T-helper 9 cell (primary cell): Measurements from ENCODE around the gene IRF2BP1.

Experiments
- DNase-seq: peaks from one replicate; pipeline ENCODE4 v3.0.0-alpha.2; 2020
- total RNA-seq, 2 donors: gene quantifications; one replicate each; lab custom pipeline; 2026; lab: John Stamatoyannopoulos, UW

Gene IRF2BP1, protein sequence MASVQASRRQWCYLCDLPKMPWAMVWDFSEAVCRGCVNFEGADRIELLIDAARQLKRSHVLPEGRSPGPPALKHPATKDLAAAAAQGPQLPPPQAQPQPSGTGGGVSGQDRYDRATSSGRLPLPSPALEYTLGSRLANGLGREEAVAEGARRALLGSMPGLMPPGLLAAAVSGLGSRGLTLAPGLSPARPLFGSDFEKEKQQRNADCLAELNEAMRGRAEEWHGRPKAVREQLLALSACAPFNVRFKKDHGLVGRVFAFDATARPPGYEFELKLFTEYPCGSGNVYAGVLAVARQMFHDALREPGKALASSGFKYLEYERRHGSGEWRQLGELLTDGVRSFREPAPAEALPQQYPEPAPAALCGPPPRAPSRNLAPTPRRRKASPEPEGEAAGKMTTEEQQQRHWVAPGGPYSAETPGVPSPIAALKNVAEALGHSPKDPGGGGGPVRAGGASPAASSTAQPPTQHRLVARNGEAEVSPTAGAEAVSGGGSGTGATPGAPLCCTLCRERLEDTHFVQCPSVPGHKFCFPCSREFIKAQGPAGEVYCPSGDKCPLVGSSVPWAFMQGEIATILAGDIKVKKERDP
- total RNA-seq: 37.9 to 42.3 reads per million in 2 donors

GRCh38 chr19:45885556-45886426 lies at the start of gene IRF2BP1:
Gene IRF2BP1, minus strand, starts transcription at chr19:45886141. Its CDS starts 367 bp downstream, at chr19:45885774.
- DNase-seq: peak; percentile 83

GRCh38 chr19:45935267-45935666 lies 49.3 kb upstream of the IRF2BP1 start:
- no peak for DNase-seq

GRCh38 chr19:45934551-45935230 lies 48.8 kb upstream of the IRF2BP1 start:
- DNase-seq: no peak

DNA sequence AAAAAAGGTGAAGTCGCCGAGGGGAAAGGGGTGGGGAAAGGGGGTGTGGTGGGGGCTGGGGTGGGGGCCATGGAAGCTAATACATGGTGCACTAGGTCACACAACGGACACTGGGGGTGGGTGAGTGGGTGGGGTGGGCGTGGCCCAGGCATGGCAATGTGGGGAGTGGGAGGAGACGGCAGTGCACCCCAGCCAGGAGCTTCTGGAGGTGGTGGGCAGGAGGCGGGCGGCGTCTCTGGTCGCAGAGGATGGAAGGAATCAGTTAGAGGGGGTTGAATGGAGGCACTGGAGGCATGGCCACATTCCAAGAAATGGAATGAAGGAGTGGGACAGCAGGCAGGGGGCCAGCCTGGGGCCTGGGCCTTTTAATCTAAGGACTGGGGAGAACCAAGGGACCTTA lies 47.8 kb upstream of the IRF2BP1 start:
- no peak for DNase-seq

DNA sequence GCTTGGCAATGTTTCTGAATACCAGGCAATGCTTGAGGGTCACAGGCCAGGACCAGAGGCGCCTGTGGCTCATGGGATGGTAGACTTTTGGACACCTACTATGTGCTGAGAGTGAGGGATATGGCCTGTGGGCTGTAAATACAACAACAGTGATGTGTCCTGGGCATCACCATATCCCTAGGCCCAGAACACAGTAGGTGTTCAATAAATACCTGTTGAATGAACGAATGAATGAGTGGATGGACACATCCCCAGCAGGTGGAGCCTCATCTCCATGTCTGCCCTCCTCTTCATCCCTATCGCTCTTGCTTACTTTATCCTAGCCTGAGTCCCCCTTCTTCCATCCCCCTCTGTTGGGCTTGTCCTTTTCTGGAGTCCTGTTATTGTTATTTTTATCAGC lies 45.1 kb upstream of the IRF2BP1 start:
- DNase-seq: no peak

GRCh38 chr19:45929247-45929646 lies 43.3 kb upstream of the IRF2BP1 start:
- DNase-seq: no peak

GRCh38 chr19:45927565-45928261 lies 41.8 kb upstream of the IRF2BP1 start:
- peak; percentile 82 for DNase-seq

DNA sequence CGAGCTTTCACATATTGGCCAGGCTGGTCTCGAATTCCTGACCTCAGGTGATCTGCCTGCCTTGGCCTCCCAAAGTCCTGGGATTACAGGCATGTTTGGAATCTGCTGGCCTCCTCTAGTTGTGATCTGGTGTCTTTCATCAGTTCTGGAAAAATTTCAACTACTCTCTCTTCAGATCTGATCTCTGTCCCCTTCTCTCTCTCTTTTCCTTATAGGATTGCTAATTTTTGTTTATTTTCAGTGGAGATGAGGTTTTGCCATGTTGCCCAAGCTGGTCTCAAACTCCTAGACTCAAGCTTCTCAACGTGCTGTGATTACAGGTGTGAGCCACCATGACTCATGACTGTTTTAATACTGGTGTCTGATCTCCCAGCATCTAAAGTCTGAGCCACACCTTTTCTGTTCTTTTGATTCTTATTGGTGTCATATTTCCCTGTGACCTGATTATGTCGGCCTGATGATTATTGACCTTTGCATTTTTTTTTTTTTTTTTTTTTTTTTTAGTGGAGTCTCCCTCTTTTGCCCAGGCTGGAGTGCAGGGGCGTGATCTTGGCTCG lies 39.0 kb upstream of the IRF2BP1 start:
- DNase-seq: no peak

DNA sequence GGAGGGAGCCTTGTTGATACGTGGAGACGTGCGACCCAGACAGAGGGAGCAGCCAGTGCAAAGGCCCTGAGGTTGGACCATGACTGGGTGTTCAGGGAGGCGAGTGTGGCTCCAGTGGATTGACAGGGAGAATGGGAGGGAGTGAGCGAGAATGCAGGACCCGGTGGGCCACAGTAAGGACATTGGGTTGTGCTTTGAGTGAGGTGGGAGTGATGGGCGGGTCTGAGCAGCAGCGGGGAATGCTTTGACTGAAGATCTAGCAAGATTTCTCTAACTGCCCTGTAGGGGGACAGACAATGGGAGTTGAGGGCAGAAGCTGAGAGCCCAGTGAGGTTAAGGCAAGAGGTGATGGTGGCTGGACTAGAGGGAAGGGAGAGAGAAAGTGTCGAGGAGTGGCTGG lies 36.3 kb upstream of the IRF2BP1 start:
- DNase-seq: no peak

GRCh38 chr19:45920458-45920857 lies 34.5 kb upstream of the IRF2BP1 start:
- no peak for DNase-seq

DNA sequence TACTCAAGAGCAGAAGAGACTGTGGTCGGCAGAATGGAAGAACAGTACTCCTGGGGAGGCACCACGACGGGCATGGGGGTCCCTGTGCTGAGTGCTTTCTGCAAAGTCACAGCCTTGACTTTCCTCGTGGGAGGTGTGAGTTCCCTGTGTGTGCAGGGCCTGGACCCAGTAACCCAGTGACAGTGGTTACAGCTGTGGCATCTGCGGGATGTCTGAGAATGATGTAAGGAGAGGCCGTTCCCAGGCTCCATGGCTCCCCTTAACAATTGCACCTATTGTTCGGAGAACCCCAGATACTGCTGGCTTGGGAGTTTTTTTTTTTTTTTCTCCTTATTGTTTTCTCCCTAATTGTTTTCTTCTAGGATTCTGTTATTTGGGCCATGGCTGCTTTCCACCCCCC lies 33.7 kb upstream of the IRF2BP1 start:
- DNase-seq: no peak

GRCh38 chr19:45918721-45919120 lies 32.8 kb upstream of the IRF2BP1 start:
- DNase-seq: no peak

DNA sequence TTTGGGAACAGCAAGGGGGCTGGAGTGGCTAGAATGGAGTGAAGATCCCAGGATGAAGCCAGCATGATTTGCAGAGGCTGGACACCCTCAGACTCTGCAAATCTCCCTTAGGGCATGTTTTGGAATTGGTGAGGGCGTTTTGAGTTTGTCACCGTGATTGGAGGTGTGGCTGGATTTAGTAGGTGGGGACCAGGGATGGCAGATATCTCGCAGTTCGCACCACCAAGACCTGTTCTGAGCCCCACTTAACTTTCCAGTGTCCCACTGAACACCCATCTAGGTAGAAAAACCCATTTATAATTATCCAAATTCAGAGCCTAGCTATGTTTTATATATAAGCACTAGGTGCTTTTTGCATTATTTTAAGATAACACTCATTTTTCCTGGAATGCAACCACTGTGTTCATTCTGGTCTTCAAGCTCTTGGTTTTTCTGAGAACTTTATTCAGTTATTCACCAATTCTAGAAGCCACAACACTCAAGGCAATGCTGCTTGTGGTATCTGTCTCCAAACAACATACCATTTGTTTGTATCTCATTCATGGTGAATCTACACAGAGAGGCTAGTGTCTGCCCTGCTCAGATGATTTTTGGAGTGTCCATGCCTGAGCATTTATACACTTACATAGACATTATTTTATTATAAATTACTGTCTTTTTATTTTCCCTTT lies 31.6 kb upstream of the IRF2BP1 start:
- DNase-seq: no peak

DNA sequence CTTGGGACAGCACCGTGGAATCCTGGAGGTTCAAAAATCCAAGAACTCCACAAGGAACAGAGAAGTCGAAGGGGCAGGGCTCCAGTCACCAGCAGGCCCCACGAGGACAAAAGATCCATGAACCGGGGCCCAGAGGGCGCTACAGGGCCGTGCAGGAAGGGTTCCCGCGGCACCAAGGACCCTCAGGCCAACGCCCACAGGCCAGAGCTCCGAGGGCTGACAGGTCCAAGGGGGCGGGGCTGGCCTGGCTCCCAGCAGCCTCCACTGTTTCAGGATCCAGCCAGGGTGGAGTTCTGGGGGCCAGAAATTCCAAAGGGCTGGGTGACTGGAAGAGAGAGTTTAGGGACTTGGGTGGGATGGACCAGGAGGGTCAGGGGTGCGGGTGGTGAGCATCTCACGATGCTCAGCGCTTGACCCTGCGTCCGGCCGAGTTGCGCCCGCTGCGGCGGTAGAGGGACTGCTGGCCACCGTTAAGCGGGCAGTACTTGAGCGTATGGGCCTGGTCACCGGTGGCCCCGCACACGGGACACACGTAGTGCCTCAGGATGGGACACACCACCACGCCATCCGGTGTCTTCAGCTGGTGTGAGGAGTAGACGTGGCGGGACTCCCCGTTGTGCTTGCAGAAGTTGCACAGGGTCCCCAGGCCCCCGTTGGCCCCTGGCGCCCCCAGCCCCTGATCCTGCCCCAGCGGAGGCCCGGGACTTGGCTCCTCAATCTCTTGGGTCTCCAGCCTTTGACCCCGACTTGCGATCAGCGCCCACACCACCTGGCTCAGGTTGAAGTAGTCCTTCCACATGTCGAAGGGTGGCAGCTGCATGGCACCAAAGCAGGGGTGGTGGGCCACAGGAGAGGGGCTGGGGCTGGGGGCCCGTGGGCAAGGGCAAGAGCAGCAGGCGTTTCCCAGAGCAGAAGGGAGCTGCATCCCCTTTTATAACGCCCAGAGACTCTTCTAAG lies 28.2 kb upstream of the IRF2BP1 start, which contains the start of gene NANOS2:
Gene NANOS2 (minus strand): TSS at position 905 of the 957 bp plus-strand sequence. CDS start 85 bp downstream, at position 820.
- DNase-seq: no peak

DNA sequence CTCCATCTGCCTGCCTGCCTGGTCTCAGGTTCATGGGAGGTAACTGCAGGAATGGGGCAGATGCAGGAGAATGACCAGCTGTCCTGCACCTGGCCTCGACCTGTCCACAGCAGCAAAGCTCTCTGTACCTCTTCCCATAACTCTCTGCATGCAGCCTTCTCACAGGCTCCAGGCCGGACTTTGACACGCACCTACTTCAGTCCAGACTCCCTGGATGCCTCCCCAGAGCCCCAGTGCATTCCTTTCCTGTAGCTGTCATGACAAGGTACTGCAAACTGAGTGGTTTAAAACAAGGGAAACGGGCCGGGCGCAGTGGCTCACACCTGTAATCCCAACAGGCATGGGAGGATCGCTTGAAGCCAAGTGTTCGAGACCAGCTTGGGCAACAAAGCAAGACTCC lies 25.4 kb upstream of the IRF2BP1 start:
- no peak for DNase-seq

- no peak for DNase-seq
Measured at GRCh38 chr19:45908956-45909355, 23.0 kb upstream of the IRF2BP1 start.

DNA sequence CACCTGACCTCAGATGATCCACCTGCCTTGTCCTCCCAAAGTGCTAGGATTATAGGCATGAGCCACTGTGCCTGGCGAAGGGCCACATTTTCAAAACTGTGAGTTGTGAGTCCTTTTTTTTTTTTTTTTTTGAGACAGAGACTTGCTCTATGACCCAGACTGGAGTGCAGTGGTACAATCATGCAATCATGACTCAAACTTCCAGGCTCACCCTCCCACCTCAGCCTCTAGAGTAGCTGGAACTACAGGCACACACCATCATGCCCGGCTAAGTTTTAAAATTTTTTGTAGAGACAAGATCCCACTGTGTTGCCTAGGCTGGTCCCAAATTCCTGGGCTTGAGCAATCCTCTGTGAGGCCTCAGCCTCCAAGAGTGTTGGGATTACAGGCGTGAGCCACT lies 20.3 kb upstream of the IRF2BP1 start:
- no peak for DNase-seq

GRCh38 chr19:45905011-45905410 lies 19.1 kb upstream of the IRF2BP1 start:
- DNase-seq: no peak

DNA sequence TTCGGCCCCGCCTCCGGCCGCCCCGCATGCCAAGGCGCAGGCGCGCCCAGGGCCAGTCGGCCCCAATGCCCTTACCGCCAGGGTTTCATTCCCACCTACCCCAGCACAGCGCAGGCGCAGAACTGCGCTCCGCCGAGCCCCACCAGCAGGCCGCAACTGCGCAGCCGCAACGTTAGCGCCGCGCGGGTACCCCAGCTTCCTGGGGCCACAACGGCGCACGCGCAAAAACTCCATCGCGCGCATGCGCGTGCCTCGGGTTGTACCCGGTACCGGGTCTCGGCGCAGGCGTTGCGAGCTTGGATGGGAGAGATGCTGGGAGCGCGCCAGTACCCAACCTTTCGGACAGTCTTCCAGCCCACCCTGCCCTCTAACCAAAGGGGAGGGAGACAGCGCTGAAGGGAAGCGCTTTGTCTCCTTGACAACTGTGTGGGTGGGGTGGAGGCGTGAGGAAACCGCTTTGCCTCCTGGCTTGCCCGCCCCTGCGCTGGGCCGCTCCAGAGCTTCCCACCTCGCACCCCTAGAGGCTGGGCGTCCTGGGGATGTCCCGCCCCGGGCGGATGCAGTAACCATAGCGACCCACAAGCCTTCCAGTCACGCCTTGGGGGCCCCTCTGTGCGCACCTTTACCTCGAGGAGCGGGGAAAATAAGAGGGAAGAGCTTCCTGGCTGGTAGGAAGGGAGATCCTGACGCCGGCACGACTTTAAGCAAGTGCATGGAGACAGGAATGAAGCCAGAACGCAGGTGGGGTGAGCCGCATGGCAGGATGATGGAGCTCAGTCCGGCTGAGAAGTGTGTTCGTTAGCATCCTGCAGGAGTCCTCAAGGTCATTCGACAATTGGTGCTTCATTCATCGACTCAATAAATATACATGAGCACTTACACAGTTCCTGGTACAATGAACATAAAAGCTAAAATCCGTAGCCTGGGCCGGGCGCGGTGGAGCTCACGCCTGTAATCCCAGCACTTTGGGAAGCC lies 17.0 kb upstream of the IRF2BP1 start:
- DNase-seq: peak; percentile 99
